Measurements from ENCODE around the gene PTPRN2. TPM values are rescaled to one million over a fixed set of nuclear protein-coding genes. Genes with fewer than 3 reads are reported as not detected.

PTPRN2 gene
- total and polyA plus RNA-seq, 2 of the 13 experiments (the other 11 are each of a cell fraction or from before 2014, with no cell fraction given) = 2.5 to 24.2 TPM

GRCh38 chr7:157964521-157964920 is 623.1 kb downstream of the PTPRN2 start (continued):
- no peak for TF ChIP-seq REST (IDR thresholded peaks at IDR 0.05; ENCODE audit: borderline replicate concordance in 1 of 2, low read depth in 1 of 2, low read length in 2 of 2)
- no peak for TF ChIP-seq ZNF512 (CRISPR knock-in tag; IDR thresholded peaks at IDR 0.05)
- TF ChIP-seq PBX3 (CRISPR knock-in tag; IDR thresholded peaks at IDR 0.05; ENCODE audit: borderline replicate concordance) = no peak

- BruUV-seq (replicated peaks) = no TSS peak
- H3K4me1 ChIP-seq (ENCODE audit: insufficient read depth, low read length) = peaks cover 15% of the 10 kb centered on the region
- TF ChIP-seq U2AF2 (IDR thresholded peaks at IDR 0.05; ENCODE audit: low read depth, low read length) (no peak), RAD21 (CRISPR knock-in tag; IDR thresholded peaks at IDR 0.05) (no peak), GZF1 (CRISPR knock-in tag; IDR thresholded peaks at IDR 0.05) (no peak), NCOR1 (IDR thresholded peaks at IDR 0.05; ENCODE audit: borderline replicate concordance, low read length) (no peak), TEAD3 (CRISPR knock-in tag; optimal IDR thresholded peaks at IDR 0.05; ENCODE audit: borderline replicate concordance) (no peak), HCFC1 (IDR thresholded peaks at IDR 0.05; ENCODE audit: low read depth, low read length) (no peak), FOXA3 (CRISPR knock-in tag; IDR thresholded peaks at IDR 0.05) (no peak)
- FAIRE-seq = no peak
- H3K9me3 ChIP-seq (ENCODE audit: low read length) = no peaks in the 10 kb centered on the region
- in situ Hi-C loops (cut with HindIII; ENCODE audit: extremely low pct_ligation_motif_present, low pct_unique_long_range_greater_than_20kb) = no loop called here
- H4K20me1 ChIP-seq (ENCODE audit: insufficient read depth, low read length) = peaks cover 4% of the 10 kb centered on the region; the same call in 1 of the 2 replicates
- no peak for ATAC-seq
- H3K4me2 ChIP-seq (ENCODE audit: low read depth, low read length) = no peak overlapping the region
- H3K79me2 ChIP-seq (ENCODE audit: insufficient read depth, low read length) = no peaks in the 10 kb centered on the region
- intact Hi-C loops (cut with micrococcal nuclease; ENCODE audit: unreplicated experiment) = no loop called here
- H3K36me3 ChIP-seq (replicated peaks in 1 of 2; ENCODE audit: control insufficient read depth in 1 of 2, insufficient read depth in 2 of 2, low read length in 2 of 2) = no peaks in the 10 kb centered on the region
- 50% methylated on average over 8 of the region's 8 CpGs for WGBS (ENCODE audit: low lambda C conversion rate)
- H3K4me3 ChIP-seq (replicated peaks in 1 of 3; ENCODE audit: insufficient read depth in 1 of 3, low read depth in 2 of 3, low read length in 3 of 3) = no peak overlapping the region
- no peak overlapping the region for H2AFZ ChIP-seq (ENCODE audit: low read length)
- H3K27ac ChIP-seq (ENCODE audit: extremely low read length, insufficient read depth, low read length) = no peak overlapping the region
- no peaks in the 10 kb centered on the region for H3K27me3 ChIP-seq (ENCODE audit: control insufficient read depth in 1 of 2, insufficient read depth in 2 of 2, low read length in 2 of 2)
- POLR2A ChIA-PET = no interaction called here
- H3K9ac ChIP-seq (ENCODE audit: insufficient read depth, low read depth, low read length) = no peak overlapping the region
- CTCF ChIA-PET (ENCODE audit: low intra/inter-chr PET ratio, low total read pairs) = no interaction called here
- no peak for DNase-seq (ENCODE audit: low spot score)
Measured at GRCh38 chr7:157964016-157964415, 623.6 kb downstream of the PTPRN2 start.
